ENCODE data around the gene KRTAP10-2.
A peak's percentile ranks its signal among the peaks of the same experiment; 100 is the strongest.

Gene KRTAP10-2

GRCh38 chr21:44583800-44584147 is 32.5 kb upstream of the KRTAP10-2 start:
- H3K4me3 ChIP-seq (ENCODE audit: low read depth, low read length): no peak overlapping the region
- ChIA-PET POLR2A (no interaction called here), CTCF (interaction anchor here (1.7 kb wide), 1 partner anchor 13 kb away, joined by 7 read pairs; no protein-coding TSS in a partner anchor)
- TF ChIP-seq SP7 (tag by site-specific recombination; IDR thresholded peaks at IDR 0.05) (0 out of 2 replicates have a peak, but pooled peaks have one; percentile 14), ZBTB11 (tag by site-specific recombination; conservative IDR thresholded peaks at IDR 0.05; ENCODE audit: low read depth) (peak; percentile 94), HOXC10 (CRISPR knock-in tag; IDR thresholded peaks at IDR 0.05) (no peak), ZNF169 (tag by site-specific recombination; IDR thresholded peaks at IDR 0.05) (no peak), PBX3 (CRISPR knock-in tag; IDR thresholded peaks at IDR 0.05) (no peak), ZNF2 (tag by site-specific recombination; IDR thresholded peaks at IDR 0.05) (no peak), ZNF660 (tag by site-specific recombination; IDR thresholded peaks at IDR 0.05) (0 out of 2 replicates have a peak, but pooled peaks have one; percentile 11), ZSCAN4 (tag by site-specific recombination; IDR thresholded peaks at IDR 0.05) (no peak)
- H3K36me3 ChIP-seq (ENCODE audit: control insufficient read depth in 2 of 2, insufficient read depth in 1 of 2, low read length in 2 of 2): no peaks in the 10 kb centered on the region
- H3K4me1 ChIP-seq (ENCODE audit: control insufficient read depth, insufficient read depth, low read length): no peaks in the 10 kb centered on the region
- peaks cover 2% of the 10 kb centered on the region; the same call in 1 of the 2 replicates for H3K9me3 ChIP-seq (ENCODE audit: control insufficient read depth, insufficient read depth, low read depth, low read length)
- H3K27ac ChIP-seq (ENCODE audit: extremely low read depth, low read depth, low read length): no peak overlapping the region

GRCh38 chr21:44583089-44583799 is 31.9 kb upstream of the KRTAP10-2 start:
- CTCF ChIA-PET: interaction anchor here (1.7 kb wide), 1 partner anchor 13 kb away, joined by 7 read pairs; no protein-coding TSS in a partner anchor
- POLR2A ChIA-PET: no interaction called here
- Histone ChIP-seq H3K4me3 (ENCODE audit: low read depth, low read length) (no peak overlapping the region), H3K9me3 (ENCODE audit: control insufficient read depth, insufficient read depth, low read depth, low read length) (peaks cover 2% of the 10 kb centered on the region; the same call in 1 of the 2 replicates), H3K27ac (ENCODE audit: extremely low read depth, low read depth, low read length) (no peak overlapping the region), H3K4me1 (ENCODE audit: control insufficient read depth, insufficient read depth, low read length) (no peaks in the 10 kb centered on the region), H3K36me3 (ENCODE audit: control insufficient read depth in 2 of 2, insufficient read depth in 1 of 2, low read length in 2 of 2) (no peaks in the 10 kb centered on the region)
- peak; percentile 74 for TF ChIP-seq GLIS1 (tag by site-specific recombination; IDR thresholded peaks at IDR 0.05)
- no peak for TF ChIP-seq EGR2 (tag by site-specific recombination; IDR thresholded peaks at IDR 0.05; ENCODE audit: low read depth)
- no peak for TF ChIP-seq AEBP2 (tag by site-specific recombination; IDR thresholded peaks at IDR 0.05; ENCODE audit: borderline replicate concordance)
- no peak for TF ChIP-seq ZNF768 (tag by site-specific recombination; IDR thresholded peaks at IDR 0.05)
- no peak for TF ChIP-seq KLF8 (tag by site-specific recombination; IDR thresholded peaks at IDR 0.05)
- TF ChIP-seq ZSCAN4 (tag by site-specific recombination; IDR thresholded peaks at IDR 0.05): 0 out of 2 replicates have a peak, but pooled peaks have one; percentile 18
- no peak for TF ChIP-seq ZNF664 (tag by site-specific recombination; IDR thresholded peaks at IDR 0.05)
- TF ChIP-seq ZBTB20 (tag by site-specific recombination; IDR thresholded peaks at IDR 0.05): no peak
- no peak for TF ChIP-seq ZNF704 (tag by site-specific recombination; IDR thresholded peaks at IDR 0.05)
- no peak for TF ChIP-seq ZNF10 (tag by site-specific recombination; IDR thresholded peaks at IDR 0.05)
- TF ChIP-seq ZNF521 (tag by site-specific recombination; IDR thresholded peaks at IDR 0.05): no peak
- TF ChIP-seq ZNF398 (tag by site-specific recombination; IDR thresholded peaks at IDR 0.05): no peak
- no peak for TF ChIP-seq SETDB1 (IDR thresholded peaks at IDR 0.05; ENCODE audit: insufficient read length, low read length)
- no peak for TF ChIP-seq ZNF623 (tag by site-specific recombination; IDR thresholded peaks at IDR 0.05)
- TF ChIP-seq ZNF394 (tag by site-specific recombination; IDR thresholded peaks at IDR 0.05; ENCODE audit: borderline replicate concordance): no peak

Measured in HEK293 (cell line).